ENCODE measurements around the gene MAN1C1. TPM values are rescaled to one million over a fixed set of nuclear protein-coding genes. Genes with fewer than 3 reads are reported as not detected.

The MAN1C1 gene
- total RNA-seq, 1 experiment from 2014 or later: 1.2 TPM

- BruUV-seq (replicated peaks): no TSS peak
- POLR2A ChIA-PET: no interaction called here
These were observed 142.0 kb downstream of the MAN1C1 start for GRCh38 chr1:25758466-25759070.

More at GRCh38 chr1:25758466-25759070, 142.0 kb downstream of the MAN1C1 start:
- ChIA-PET CTCF (interaction anchor here (1.6 kb wide), 1 partner anchor 39 kb away, joined by 4 read pairs; no protein-coding TSS in a partner anchor), RAD21 (ENCODE audit: low non-redundant PET in 1 of 2, low total read pairs in 2 of 2, uncharacterized antibody in 2 of 2, unreplicated experiment in 2 of 2) (no interaction called here)
- Histone ChIP-seq H3K79me2 (ENCODE audit: insufficient read depth, low read length) (no peaks in the 10 kb centered on the region), H3K4me3 (replicated peaks in 1 of 2; ENCODE audit: low read depth in 1 of 2, low read length in 2 of 2) (no peak overlapping the region), H3K27ac (ENCODE audit: low read depth, low read length) (no peak overlapping the region), H3K9ac (ENCODE audit: low read length) (no peak overlapping the region), H3K4me2 (ENCODE audit: low read length) (no peak overlapping the region), H3K27me3 (ENCODE audit: insufficient read depth, low read length) (peaks cover 15% of the 10 kb centered on the region; the same call in 1 of the 2 replicates), H3K36me3 (ENCODE audit: control insufficient read depth in 1 of 2, insufficient read depth in 2 of 2, low read length in 2 of 2) (no peaks in the 10 kb centered on the region), H2AFZ (ENCODE audit: low read depth, low read length, poor library complexity, severe bottlenecking) (no peak overlapping the region), H3K9me3 (ENCODE audit: control insufficient read depth in 1 of 2, insufficient read depth in 1 of 2, low read depth in 1 of 2, low read length in 2 of 2) (no peaks in the 10 kb centered on the region), H3K9me2 (ENCODE audit: insufficient read depth) (no peaks in the 10 kb centered on the region), H4K20me1 (ENCODE audit: insufficient read depth) (no peaks in the 10 kb centered on the region), H3K4me1 (ENCODE audit: control insufficient read depth in 1 of 2, insufficient read depth in 2 of 2, low read length in 2 of 2) (no peaks in the 10 kb centered on the region)
- ATAC-seq (no peak), DNase-seq (ENCODE audit: low read depth, low spot score) (no peak)
- TF ChIP-seq ZBTB33 (IDR thresholded peaks at IDR 0.05; ENCODE audit: extremely low read depth, insufficient replicate concordance, low read length) (no peak), YY1 (IDR thresholded peaks at IDR 0.05; ENCODE audit: extremely low read depth, insufficient replicate concordance, low read depth, low read length) (no peak), FOSL1 (IDR thresholded peaks at IDR 0.05; ENCODE audit: low read depth) (no peak), EGR1 (IDR thresholded peaks at IDR 0.05; ENCODE audit: low read depth) (no peak), JUND (IDR thresholded peaks at IDR 0.05) (no peak), EZH2phosphoT487 (IDR thresholded peaks at IDR 0.05; ENCODE audit: borderline replicate concordance) (no peak), SRF (IDR thresholded peaks at IDR 0.05; ENCODE audit: low read depth) (no peak), CBX3 (IDR thresholded peaks at IDR 0.05; ENCODE audit: low read depth) (no peak), MAX (IDR thresholded peaks at IDR 0.05) (no peak), SIN3A (IDR thresholded peaks at IDR 0.05; ENCODE audit: low read depth) (no peak), POLR2A (IDR thresholded peaks at IDR 0.05; ENCODE audit: borderline replicate concordance, extremely low read depth, insufficient read depth, insufficient read length) (no peak), CEBPB (IDR thresholded peaks at IDR 0.05; ENCODE audit: low read depth) (no peak), RAD21 (IDR thresholded peaks at IDR 0.05; ENCODE audit: low read depth) (no peak), EZH2 (IDR thresholded peaks at IDR 0.05) (no peak), ATF3 (IDR thresholded peaks at IDR 0.05) (no peak)
- intact Hi-C loops (cut with micrococcal nuclease): no loop called here

Data from HCT116 (cell line).